Lung (tissue), 12 donors: Measurements from ENCODE around the gene ARHGAP19. TPM values are rescaled to one million over a fixed set of nuclear protein-coding genes. Genes with fewer than 3 reads are reported as not detected.

ENCODE experiments used
- ATAC-seq: fragments of 200-7000 bp; cut with Tn5 transposase; one replicate; pipeline ENCODE4 v1.9.1; 2020; ENCODE audit warnings: moderate number of reproducible peaks; ENCODE audit not compliant: insufficient read depth, low FRiP score
- DNase-seq, 3 donors: peaks; one replicate each; pipeline ENCODE4 v3.0.0-alpha.2; 2013 to 2017
- H3K27ac ChIP-seq, 2 donors: one replicate each; pipeline ENCODE4 v1.5.1; 2013; ENCODE audit warnings: mild to moderate bottlenecking in 2 of 2, moderate library complexity in 2 of 2, control low read depth in 1 of 2, inconsistent platforms in 1 of 2, low read depth in 1 of 2, low read length in 1 of 2
- H3K27me3 ChIP-seq, 3 donors: one replicate each; pipeline ENCODE4 v1.5.1; 2013; ENCODE audit warnings: low read length in 2 of 3; ENCODE audit not compliant: control insufficient read depth in 3 of 3, insufficient read depth in 3 of 3
- H3K36me3 ChIP-seq, 4 donors: one replicate each; pipeline ENCODE4 v1.5.1; 2013; ENCODE audit warnings: low read length in 4 of 4, mild to moderate bottlenecking in 1 of 4, moderate library complexity in 1 of 4; ENCODE audit not compliant: control insufficient read depth in 4 of 4, insufficient read depth in 4 of 4
- H3K4me1 ChIP-seq, 5 donors: one replicate each; pipeline ENCODE4 v1.5.1; 2013; ENCODE audit warnings: low read length in 5 of 5, mild to moderate bottlenecking in 2 of 5, moderate library complexity in 1 of 5; ENCODE audit not compliant: control insufficient read depth in 5 of 5, insufficient read depth in 5 of 5
- H3K4me3 ChIP-seq: one replicate; pipeline ENCODE4 v1.5.1; 2013; ENCODE audit warnings: mild to moderate bottlenecking, control low read depth, moderate library complexity
- H3K9ac ChIP-seq, 2 donors: one replicate each; pipeline ENCODE4 v1.5.1; 2013; ENCODE audit warnings: low read length in 2 of 2, control low read depth in 1 of 2; ENCODE audit not compliant: insufficient read depth in 1 of 2
- H3K9me3 ChIP-seq, 4 donors: one replicate each; pipeline ENCODE4 v1.5.1; 2013; ENCODE audit warnings: low read length in 3 of 4, mild to moderate bottlenecking in 1 of 4, moderate library complexity in 1 of 4; ENCODE audit not compliant: control insufficient read depth in 4 of 4, insufficient read depth in 3 of 4
- WGBS, 2 donors: extraction: QIAGEN DNeasy Blood & Tissue Kit; methylation state at CpG; one replicate each; pipeline ENCODE4 v1.1.7; 2013; 5-methylcytosine and 5-hydroxymethylcytosine counted together
- polyA plus RNA-seq, 2 donors: library from polyadenylated mRNA; stranded (reverse); fragments of 200-250 nt; gene quantifications; one replicate each; pipeline ENCODE4 v1.2.1, GENCODE V29; 2013
- total RNA-seq, 2 donors: library from RNA; depleted of rRNA in 1 of 2; stranded (reverse); fragments of >200 nt in 1 of 2; gene quantifications; one replicate each; pipeline ENCODE4 v1.2.1, GENCODE V29; 2014 to 2021
- TF ChIP-seq, protein P1 (sequence below): IDR thresholded peaks from 2 replicates; pipeline ENCODE4 v1.5.1; 2012; ENCODE audit warnings: mild to moderate bottlenecking; ENCODE audit errors: control extremely low read depth, extremely low read depth
- donor health status: control.
- donor health status: control.
- donor health status: Bipolar disorder and iron deficiency.
- donor health status: healthy.
- donor health status: DM: yes; HTN: yes; CAD: no.

ARHGAP19 gene
- total and polyA plus RNA-seq, 4 donors: 1.9 to 20.4 (median 8.5) TPM

DNA sequence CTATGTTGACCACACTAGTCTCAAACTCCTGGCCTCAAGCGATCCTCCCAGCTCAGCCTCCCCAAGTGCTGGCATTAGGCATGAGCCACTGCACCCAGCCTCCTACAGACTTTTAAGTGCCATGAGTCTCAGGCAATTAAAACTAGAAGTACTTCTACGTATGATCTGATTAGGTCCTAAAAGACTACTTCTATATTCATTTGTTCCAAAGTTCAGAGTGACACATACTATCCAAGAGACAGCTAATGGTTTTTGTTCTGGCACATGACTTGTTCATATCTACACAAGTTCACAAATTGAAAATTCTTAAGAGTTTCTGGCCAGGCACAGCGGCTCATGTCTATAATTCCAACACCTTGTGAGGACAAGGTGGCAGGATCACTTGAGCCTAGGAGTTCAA lies 11.7 kb downstream of the ARHGAP19 start:
- ATAC-seq (no peak), DNase-seq (no peak)
- H3K9me3 ChIP-seq: no peaks in the 10 kb centered on the region
- peaks cover 0 to 10% (median 0%) of the 10 kb centered on the region in 5 donors for H3K4me1 ChIP-seq
- H3K9ac ChIP-seq: no peak overlapping the region
- H3K4me3 ChIP-seq: no peak overlapping the region
- TF ChIP-seq, protein P1, sequence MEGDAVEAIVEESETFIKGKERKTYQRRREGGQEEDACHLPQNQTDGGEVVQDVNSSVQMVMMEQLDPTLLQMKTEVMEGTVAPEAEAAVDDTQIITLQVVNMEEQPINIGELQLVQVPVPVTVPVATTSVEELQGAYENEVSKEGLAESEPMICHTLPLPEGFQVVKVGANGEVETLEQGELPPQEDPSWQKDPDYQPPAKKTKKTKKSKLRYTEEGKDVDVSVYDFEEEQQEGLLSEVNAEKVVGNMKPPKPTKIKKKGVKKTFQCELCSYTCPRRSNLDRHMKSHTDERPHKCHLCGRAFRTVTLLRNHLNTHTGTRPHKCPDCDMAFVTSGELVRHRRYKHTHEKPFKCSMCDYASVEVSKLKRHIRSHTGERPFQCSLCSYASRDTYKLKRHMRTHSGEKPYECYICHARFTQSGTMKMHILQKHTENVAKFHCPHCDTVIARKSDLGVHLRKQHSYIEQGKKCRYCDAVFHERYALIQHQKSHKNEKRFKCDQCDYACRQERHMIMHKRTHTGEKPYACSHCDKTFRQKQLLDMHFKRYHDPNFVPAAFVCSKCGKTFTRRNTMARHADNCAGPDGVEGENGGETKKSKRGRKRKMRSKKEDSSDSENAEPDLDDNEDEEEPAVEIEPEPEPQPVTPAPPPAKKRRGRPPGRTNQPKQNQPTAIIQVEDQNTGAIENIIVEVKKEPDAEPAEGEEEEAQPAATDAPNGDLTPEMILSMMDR: no peak
- H3K27ac ChIP-seq: no peak overlapping the region
- no peaks in the 10 kb centered on the region for H3K27me3 ChIP-seq
- WGBS, 2 donors: 73 to 95% methylated on average over 3 of the region's 3 CpGs
- no peaks in the 10 kb centered on the region for H3K36me3 ChIP-seq

DNA sequence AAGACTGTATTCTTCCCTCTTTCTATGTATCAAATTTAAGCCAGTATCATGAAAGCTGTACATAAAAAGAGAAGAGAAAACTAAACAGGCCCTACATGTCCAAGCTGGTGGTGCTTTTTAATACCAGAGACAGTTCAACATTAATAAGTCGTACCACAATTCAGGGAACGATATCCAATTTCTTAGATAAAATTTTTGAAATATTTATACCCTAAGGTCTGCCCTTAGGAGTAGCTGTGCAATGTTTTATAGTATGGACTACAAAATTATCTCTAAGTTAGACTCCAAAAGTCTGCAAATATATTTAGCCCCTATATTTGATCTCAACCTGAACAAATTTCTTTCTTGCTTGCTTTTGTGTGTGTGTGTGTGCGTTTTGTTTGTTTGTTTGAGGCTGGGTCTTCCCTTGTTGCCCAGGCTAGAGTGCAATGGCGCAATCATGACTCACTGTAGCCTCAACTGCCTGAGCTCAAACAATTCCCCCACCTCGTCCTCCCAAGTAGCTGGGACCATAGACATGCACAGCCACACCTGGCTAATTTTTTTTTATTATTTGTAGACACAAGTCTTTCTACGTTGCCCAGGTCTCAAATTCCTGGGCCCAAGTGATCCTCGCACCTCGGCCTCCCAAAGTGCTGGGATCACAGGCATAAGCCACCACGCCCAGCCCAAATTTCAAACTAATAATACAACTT lies 13.2 kb downstream of the ARHGAP19 start:
- no peak for ATAC-seq
- Histone ChIP-seq H3K27me3 (no peaks in the 10 kb centered on the region), H3K4me1 (peaks cover 0 to 10% (median 0%) of the 10 kb centered on the region in 5 donors), H3K36me3 (no peaks in the 10 kb centered on the region), H3K4me3 (no peak overlapping the region), H3K27ac (no peak overlapping the region), H3K9me3 (no peaks in the 10 kb centered on the region), H3K9ac (no peak overlapping the region)
- DNase-seq: peak in 2 of 3 donors; percentile 10 to 14
- TF ChIP-seq, protein P1: no peak
- WGBS, 2 donors: 72 to 75% methylated on average over 9 of the region's 9 CpGs

DNA sequence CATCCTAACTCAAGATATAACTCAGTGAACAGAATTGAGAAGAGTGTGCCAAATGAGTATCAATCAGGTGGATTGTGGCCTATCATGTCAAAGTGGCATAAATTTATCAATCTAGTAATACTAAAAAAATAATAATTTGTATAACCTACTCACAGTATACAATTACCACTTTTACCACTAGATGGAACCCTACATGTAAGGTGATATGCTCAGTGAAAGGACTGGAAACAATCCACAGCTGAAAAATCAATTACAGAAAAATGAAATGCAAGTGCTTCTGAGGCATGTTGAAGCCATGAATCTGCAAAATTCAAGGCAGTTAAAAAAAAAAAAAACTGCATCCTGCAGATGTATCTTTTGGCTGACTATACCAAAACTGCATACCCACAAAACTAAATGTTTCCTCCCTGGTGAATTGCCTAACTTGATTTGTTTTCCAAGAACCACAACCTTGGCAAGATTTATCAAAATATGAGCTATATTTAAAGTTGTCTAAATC lies 13.9 kb downstream of the ARHGAP19 start:
- Histone ChIP-seq H3K4me3 (no peak overlapping the region), H3K27ac (no peak overlapping the region), H3K9me3 (no peaks in the 10 kb centered on the region), H3K9ac (no peak overlapping the region), H3K36me3 (no peaks in the 10 kb centered on the region), H3K4me1 (peaks cover 0 to 10% (median 0%) of the 10 kb centered on the region in 5 donors), H3K27me3 (no peaks in the 10 kb centered on the region)
- peak; percentile 85 for ATAC-seq
- TF ChIP-seq, protein P1: peak; percentile 56
- DNase-seq: peak in 2 of 3 donors; percentile 93 to 94
